Thyroid gland (tissue), 4 donors: ENCODE data around the gene GATB. TPM values are rescaled to one million over a fixed set of nuclear protein-coding genes. Genes with fewer than 3 reads are reported as not detected.
A peak's percentile ranks its signal among the peaks of the same experiment; 100 is the strongest.

Source experiments
- DNase-seq, 2 donors: peaks; one replicate each; pipeline ENCODE4 v3.0.0-alpha.2; 2019
- H3K27ac ChIP-seq, 3 donors: fragments of 200-600 bp; sonication (generic); 1 replicate in 2 of 3; 2 replicates in 1 of 3; pipeline ENCODE4 v1.5.1; 2016 to 2019; ENCODE audit warnings: mild to moderate bottlenecking in 1 of 3, moderate library complexity in 1 of 3
- H3K27me3 ChIP-seq: fragments of 200-600 bp; sonication (generic); one replicate; pipeline ENCODE4 v1.5.1; 2019
- H3K36me3 ChIP-seq, 2 donors: fragments of 200-600 bp; sonication (generic); one replicate each; pipeline ENCODE4 v1.5.1; 2016 to 2019
- H3K4me1 ChIP-seq, 2 donors: fragments of 200-600 bp; sonication (generic); one replicate each; pipeline ENCODE4 v1.5.1; 2017 to 2019
- H3K4me3 ChIP-seq, 3 donors: fragments of 200-600 bp; sonication (generic); replicated peaks in 1 of 3; 1 replicate in 2 of 3; 2 replicates in 1 of 3; pipeline ENCODE4 v1.5.1; 2016; ENCODE audit warnings: mild to moderate bottlenecking in 1 of 3
- H3K9me3 ChIP-seq: fragments of 200-600 bp; sonication (generic); one replicate; pipeline ENCODE4 v1.5.1; 2017
- POLR2A ChIP-seq, 2 donors: fragments of 450-650 bp; IDR thresholded peaks; one replicate each; pipeline ENCODE4 v1.6.1; 2017; ENCODE audit warnings: antibody characterized with exemption in 2 of 2, mild to moderate bottlenecking in 2 of 2, moderate library complexity in 1 of 2
- WGBS, 2 donors: methylation state at CpG; one replicate each; pipeline ENCODE4 v1.1.5; 2017; 5-methylcytosine and 5-hydroxymethylcytosine counted together
- intact Hi-C: fragments of 100-400 bp; cut with DNase I; formaldehyde crosslinking; loops from one replicate; pipeline ENCODE4 v1.15.1; 2023
- total RNA-seq, 4 donors: library from RNA; depleted of rRNA; stranded (reverse); fragments of >200 nt; gene quantifications; one replicate each; pipeline ENCODE4 v1.2.3, GENCODE V29; 2016
- TF ChIP-seq, protein P1 (sequence below), 6 experiments: fragments of 200-600 bp in 3 of 6; fragments of 450-650 bp in 3 of 6; sonication (generic) in 3 of 6; IDR thresholded peaks; one replicate each; pipeline ENCODE4 v1.5.1; 2016 to 2019; ENCODE audit warnings: antibody characterized with exemption in 6 of 6, mild to moderate bottlenecking in 2 of 6, inconsistent platforms in 1 of 6, moderate library complexity in 1 of 6

GATB gene
- total RNA-seq, 4 donors from 2014 or later, result 10.9 to 32.5 (median 22.9) TPM

DNA sequence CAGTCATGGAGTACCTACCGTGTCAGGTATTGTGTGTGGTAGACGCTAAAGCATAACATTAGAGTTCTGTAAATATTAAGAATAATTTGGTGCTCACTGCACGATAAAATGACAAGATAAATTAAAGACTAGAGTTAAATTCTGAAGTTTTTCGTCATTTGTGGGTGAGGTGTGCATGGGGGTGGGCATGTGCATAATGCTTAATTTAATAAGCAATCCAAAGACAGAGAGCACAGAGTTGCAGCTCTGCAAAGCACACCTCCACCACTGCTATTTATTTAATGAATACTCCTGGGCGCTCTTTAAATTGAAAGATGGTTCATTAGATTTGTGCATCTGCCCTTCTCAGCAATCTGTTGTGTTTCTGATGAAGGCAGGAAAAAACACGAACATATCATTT is 62.6 kb downstream of the GATB start:
- no peak overlapping the region for H3K4me3 ChIP-seq
- H3K36me3 ChIP-seq, result peaks cover 0 to 6% of the 10 kb centered on the region in 2 donors
- H3K4me1 ChIP-seq, result no peaks in the 10 kb centered on the region
- H3K27ac ChIP-seq, result no peak overlapping the region
- no peaks in the 10 kb centered on the region for H3K9me3 ChIP-seq
- no peaks in the 10 kb centered on the region for H3K27me3 ChIP-seq
- 95 to 96% methylated on average over 6 of the region's 6 CpGs for WGBS, 2 donors
- intact Hi-C loops, result no loop called here
- TF ChIP-seq, protein P1, sequence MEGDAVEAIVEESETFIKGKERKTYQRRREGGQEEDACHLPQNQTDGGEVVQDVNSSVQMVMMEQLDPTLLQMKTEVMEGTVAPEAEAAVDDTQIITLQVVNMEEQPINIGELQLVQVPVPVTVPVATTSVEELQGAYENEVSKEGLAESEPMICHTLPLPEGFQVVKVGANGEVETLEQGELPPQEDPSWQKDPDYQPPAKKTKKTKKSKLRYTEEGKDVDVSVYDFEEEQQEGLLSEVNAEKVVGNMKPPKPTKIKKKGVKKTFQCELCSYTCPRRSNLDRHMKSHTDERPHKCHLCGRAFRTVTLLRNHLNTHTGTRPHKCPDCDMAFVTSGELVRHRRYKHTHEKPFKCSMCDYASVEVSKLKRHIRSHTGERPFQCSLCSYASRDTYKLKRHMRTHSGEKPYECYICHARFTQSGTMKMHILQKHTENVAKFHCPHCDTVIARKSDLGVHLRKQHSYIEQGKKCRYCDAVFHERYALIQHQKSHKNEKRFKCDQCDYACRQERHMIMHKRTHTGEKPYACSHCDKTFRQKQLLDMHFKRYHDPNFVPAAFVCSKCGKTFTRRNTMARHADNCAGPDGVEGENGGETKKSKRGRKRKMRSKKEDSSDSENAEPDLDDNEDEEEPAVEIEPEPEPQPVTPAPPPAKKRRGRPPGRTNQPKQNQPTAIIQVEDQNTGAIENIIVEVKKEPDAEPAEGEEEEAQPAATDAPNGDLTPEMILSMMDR (IDR thresholded peaks at IDR 0.05), result no peak
- TF ChIP-seq POLR2A (IDR thresholded peaks at IDR 0.05), result no peak
- DNase-seq, result no peak

DNA sequence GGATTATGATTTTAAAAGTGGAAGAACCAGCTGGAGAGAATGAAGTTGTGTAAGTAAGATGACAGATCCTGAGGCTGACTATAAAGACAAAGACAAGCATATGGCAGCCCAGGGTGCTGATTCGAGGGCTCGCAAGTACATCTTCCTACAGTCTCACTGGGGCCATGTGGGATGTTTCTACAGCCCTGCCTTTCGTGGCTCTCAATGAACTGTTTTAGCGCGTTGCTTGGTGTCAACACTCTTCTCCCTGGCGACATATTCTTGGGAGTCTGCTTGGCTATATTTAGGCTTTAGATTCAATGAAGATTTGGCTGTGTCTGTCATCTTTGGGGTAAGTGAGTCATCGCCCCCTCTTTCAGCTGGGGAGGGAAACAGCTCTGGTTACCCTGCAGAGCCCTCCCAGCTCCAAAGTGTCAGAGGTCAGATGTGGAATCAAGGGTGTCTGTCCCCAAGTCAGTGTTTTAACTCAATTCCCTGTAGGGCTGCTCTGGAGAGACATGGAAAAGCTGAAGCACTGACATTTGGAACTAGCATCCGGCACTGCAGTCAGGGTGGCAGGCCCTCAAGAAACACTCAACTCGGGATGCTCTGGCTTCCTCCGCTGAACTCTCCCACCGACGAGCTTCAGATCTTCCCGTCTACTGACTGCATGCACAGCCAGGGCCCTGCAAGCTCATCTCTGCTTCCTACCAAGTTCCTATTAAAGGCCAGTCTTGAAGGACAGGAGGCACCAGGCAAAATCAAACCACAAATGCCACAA is 65.7 kb downstream of the GATB start:
- DNase-seq, result no peak
- 88 to 94% methylated on average over 13 of the region's 13 CpGs for WGBS, 2 donors
- Histone ChIP-seq H3K4me3 (no peak overlapping the region), H3K27ac (no peak overlapping the region), H3K9me3 (no peaks in the 10 kb centered on the region), H3K4me1 (peaks cover 5 to 6% of the 10 kb centered on the region in 2 donors), H3K27me3 (no peaks in the 10 kb centered on the region), H3K36me3 (peaks cover 0 to 6% of the 10 kb centered on the region in 2 donors)
- intact Hi-C loops, result no loop called here
- no peak for TF ChIP-seq POLR2A (IDR thresholded peaks at IDR 0.05)
- TF ChIP-seq, protein P1 (IDR thresholded peaks at IDR 0.05), result no peak

DNA sequence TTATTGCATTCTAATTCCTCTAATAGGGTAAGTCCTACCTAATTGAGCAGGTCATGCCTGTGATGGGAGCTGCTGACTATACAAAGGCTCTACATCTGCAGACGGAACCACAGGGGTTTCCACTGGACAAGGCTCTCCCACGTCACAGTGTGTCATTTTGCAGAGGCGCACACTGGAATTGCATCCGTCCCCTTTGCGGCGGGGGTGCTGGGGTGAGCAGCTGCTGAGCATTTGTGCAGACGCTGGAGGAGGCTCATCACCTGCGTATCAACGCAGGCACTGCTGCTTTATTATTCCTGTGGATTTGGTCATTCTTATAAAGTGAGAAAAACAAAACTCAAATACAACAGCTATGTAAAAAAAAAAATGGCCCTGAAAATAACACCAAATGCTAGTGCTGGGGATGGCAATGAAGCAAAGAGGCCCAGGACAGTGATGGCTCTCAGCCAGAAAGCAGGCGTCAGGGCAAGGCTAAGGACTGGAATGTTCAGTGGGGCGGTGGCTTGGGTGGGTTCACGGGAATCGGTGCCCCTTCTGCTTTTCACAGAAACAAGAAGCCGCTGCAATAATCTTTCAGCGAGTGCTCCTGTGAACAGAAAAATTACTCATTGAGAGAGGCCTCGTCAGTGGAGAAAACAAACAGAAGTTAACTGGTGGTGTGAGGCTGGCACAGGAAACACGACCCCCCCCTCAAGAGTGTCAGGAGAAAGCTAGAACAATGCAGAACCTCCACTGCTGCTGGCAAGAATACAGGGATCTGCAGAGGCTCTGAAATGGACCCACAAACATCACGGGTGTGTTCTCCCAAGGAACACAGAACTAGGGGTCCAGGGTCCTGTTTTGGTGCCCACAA is 67.8 kb downstream of the GATB start:
- intact Hi-C loops, result no loop called here
- H3K4me1 ChIP-seq, result peaks cover 22 to 24% of the 10 kb centered on the region in 2 donors
- H3K36me3 ChIP-seq, result no peaks in the 10 kb centered on the region
- no peaks in the 10 kb centered on the region for H3K27me3 ChIP-seq
- peak; percentile 23 to 50 for DNase-seq
- TF ChIP-seq, protein P1 (IDR thresholded peaks at IDR 0.05), result no peak
- no peak for TF ChIP-seq POLR2A (IDR thresholded peaks at IDR 0.05)
- H3K9me3 ChIP-seq, result no peaks in the 10 kb centered on the region
- no peak overlapping the region for H3K4me3 ChIP-seq
- WGBS, 2 donors, result 71 to 74% methylated on average over 18 of the region's 18 CpGs
- H3K27ac ChIP-seq, result no peak overlapping the region

DNA sequence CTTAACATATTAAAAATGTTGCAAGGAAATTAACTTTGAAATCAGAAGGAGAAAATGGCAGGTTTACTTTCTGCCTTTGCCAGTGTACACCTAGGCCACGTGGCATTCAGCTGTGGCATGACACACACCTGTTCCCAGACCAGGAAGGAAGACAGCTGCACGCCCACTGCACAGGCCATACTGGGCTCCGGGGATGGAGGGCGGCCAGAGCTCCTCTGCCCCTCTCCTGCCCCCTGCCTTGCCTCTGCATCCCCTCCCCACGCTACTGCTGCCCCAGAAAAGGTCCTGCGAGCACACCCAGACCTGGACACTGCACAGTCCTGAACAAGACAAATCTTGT is 68.4 kb downstream of the GATB start:
- H3K36me3 ChIP-seq, result no peaks in the 10 kb centered on the region
- peaks cover 29 to 30% of the 10 kb centered on the region in 2 donors for H3K4me1 ChIP-seq
- no peak for DNase-seq
- no peaks in the 10 kb centered on the region for H3K9me3 ChIP-seq
- TF ChIP-seq, protein P1 (IDR thresholded peaks at IDR 0.05), result no peak
- H3K27me3 ChIP-seq, result no peaks in the 10 kb centered on the region
- H3K27ac ChIP-seq, result no peak overlapping the region
- WGBS, 2 donors, result 87 to 93% methylated on average over 6 of the region's 6 CpGs
- no peak overlapping the region for H3K4me3 ChIP-seq
- intact Hi-C loops, result no loop called here
